NB4 (cell line): ENCODE measurements around the gene NTM.

Experiments used
- CTCF ChIP-seq: IDR thresholded peaks from one replicate; pipeline ENCODE4 v1.5.1; 2012; ENCODE audit warnings: low read depth, low read length
- MYC ChIP-seq: IDR thresholded peaks from 2 replicates; pipeline ENCODE4 v1.6.1; 2011; ENCODE audit warnings: low read depth, low read length
- POLR2A ChIP-seq: IDR thresholded peaks from 2 replicates; pipeline ENCODE4 v1.6.1; 2011; ENCODE audit warnings: mild to moderate bottlenecking; ENCODE audit not compliant: insufficient read length; ENCODE audit errors: extremely low read depth

GRCh38 chr11:131685906-131686305, 315.5 kb downstream of the NTM start:
- no peak for TF ChIP-seq CTCF
- no peak for TF ChIP-seq POLR2A
- TF ChIP-seq MYC, result no peak
